ENCODE measurements around the gene EFCAB11.
A peak's percentile ranks its signal among the peaks of the same experiment; 100 is the strongest.

EFCAB11 gene

GRCh38 chr14:89865153-89865552 lies 89.4 kb downstream of the EFCAB11 start:
- DNase-seq, result no peak

GRCh38 chr14:89862856-89863255 lies 91.7 kb downstream of the EFCAB11 start:
- DNase-seq, result no peak

- DNase-seq, result no peak
Measured at GRCh38 chr14:89861630-89862029, 92.9 kb downstream of the EFCAB11 start.

- no peak for DNase-seq
Measured at GRCh38 chr14:89858089-89858488, 96.4 kb downstream of the EFCAB11 start.

- DNase-seq, result no peak
Measured at GRCh38 chr14:89856871-89857345, 97.6 kb downstream of the EFCAB11 start.

- DNase-seq, result no peak
Measured at GRCh38 chr14:89855961-89856656, 98.4 kb downstream of the EFCAB11 start.

- DNase-seq, result no peak
Measured at GRCh38 chr14:89853936-89854693, 100.4 kb downstream of the EFCAB11 start.

- no peak for DNase-seq
Measured at GRCh38 chr14:89851106-89851505, 103.4 kb downstream of the EFCAB11 start.

GRCh38 chr14:89849931-89850330 lies 104.6 kb downstream of the EFCAB11 start:
- no peak for DNase-seq

GRCh38 chr14:89848165-89848564 lies 106.4 kb downstream of the EFCAB11 start:
- no peak for DNase-seq

- no peak for DNase-seq
Measured at GRCh38 chr14:89845346-89845745, 109.2 kb downstream of the EFCAB11 start.

GRCh38 chr14:89844508-89844907 lies 110.0 kb downstream of the EFCAB11 start:
- DNase-seq, result no peak

- DNase-seq, result no peak
Measured at GRCh38 chr14:89842837-89843236, 111.7 kb downstream of the EFCAB11 start.

GRCh38 chr14:89841851-89842250 lies 112.7 kb downstream of the EFCAB11 start:
- DNase-seq, result no peak

- DNase-seq, result no peak
Measured at GRCh38 chr14:89836830-89837469, 117.6 kb downstream of the EFCAB11 start.

GRCh38 chr14:89833661-89834060 lies 120.9 kb downstream of the EFCAB11 start:
- no peak for DNase-seq

- DNase-seq, result no peak
Measured at GRCh38 chr14:89833120-89833532, 121.4 kb downstream of the EFCAB11 start.

- no peak for DNase-seq
Measured at GRCh38 chr14:89828471-89829165, 125.9 kb downstream of the EFCAB11 start.

GRCh38 chr14:89827265-89827664 lies 127.3 kb downstream of the EFCAB11 start:
- no peak for DNase-seq

GRCh38 chr14:89826596-89826995 lies 127.9 kb downstream of the EFCAB11 start:
- DNase-seq, result no peak

- no peak for DNase-seq
Measured at GRCh38 chr14:89823743-89824142, 130.8 kb downstream of the EFCAB11 start.

GRCh38 chr14:89814126-89814525 lies 140.4 kb downstream of the EFCAB11 start:
- peak; percentile 90 for DNase-seq

GRCh38 chr14:89813617-89814031 lies 140.9 kb downstream of the EFCAB11 start:
- peak; percentile 92 for DNase-seq

Measured in islet precursor cell (in vitro differentiated cells).